Measurements from ENCODE around the gene NDST1. TPM values are rescaled to one million over a fixed set of nuclear protein-coding genes. Genes with fewer than 3 reads are reported as not detected.
A peak's percentile ranks its signal among the peaks of the same experiment; 100 is the strongest.

The NDST1 gene
- total RNA-seq, 1 donor from 2014 or later: 321 TPM

GRCh38 chr5:150587856-150588595, 80.1 kb downstream of the NDST1 start:
- H3K36me3 Mint-ChIP-seq (ENCODE audit: low read depth, unreplicated experiment): no peaks in the 10 kb centered on the region
- no peak for TF ChIP-seq EZH2 (IDR thresholded peaks at IDR 0.05; ENCODE audit: insufficient read depth, low read length)
- TF ChIP-seq, protein P1, sequence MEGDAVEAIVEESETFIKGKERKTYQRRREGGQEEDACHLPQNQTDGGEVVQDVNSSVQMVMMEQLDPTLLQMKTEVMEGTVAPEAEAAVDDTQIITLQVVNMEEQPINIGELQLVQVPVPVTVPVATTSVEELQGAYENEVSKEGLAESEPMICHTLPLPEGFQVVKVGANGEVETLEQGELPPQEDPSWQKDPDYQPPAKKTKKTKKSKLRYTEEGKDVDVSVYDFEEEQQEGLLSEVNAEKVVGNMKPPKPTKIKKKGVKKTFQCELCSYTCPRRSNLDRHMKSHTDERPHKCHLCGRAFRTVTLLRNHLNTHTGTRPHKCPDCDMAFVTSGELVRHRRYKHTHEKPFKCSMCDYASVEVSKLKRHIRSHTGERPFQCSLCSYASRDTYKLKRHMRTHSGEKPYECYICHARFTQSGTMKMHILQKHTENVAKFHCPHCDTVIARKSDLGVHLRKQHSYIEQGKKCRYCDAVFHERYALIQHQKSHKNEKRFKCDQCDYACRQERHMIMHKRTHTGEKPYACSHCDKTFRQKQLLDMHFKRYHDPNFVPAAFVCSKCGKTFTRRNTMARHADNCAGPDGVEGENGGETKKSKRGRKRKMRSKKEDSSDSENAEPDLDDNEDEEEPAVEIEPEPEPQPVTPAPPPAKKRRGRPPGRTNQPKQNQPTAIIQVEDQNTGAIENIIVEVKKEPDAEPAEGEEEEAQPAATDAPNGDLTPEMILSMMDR (IDR thresholded peaks at IDR 0.05; ENCODE audit: insufficient read depth, low read depth, low read length): no peak
- Histone ChIP-seq H3K4me3 (ENCODE audit: insufficient read depth, low read depth, low read length) (no peak overlapping the region), H3K9me3 (ENCODE audit: insufficient read depth, low read depth, low read length) (no peaks in the 10 kb centered on the region), H2AFZ (ENCODE audit: low read depth, low read length) (no peak overlapping the region), H3K27me3 (ENCODE audit: insufficient read depth, low read length) (no peaks in the 10 kb centered on the region), H3K27ac (ENCODE audit: low read depth, low read length) (no peak overlapping the region), H3K4me2 (ENCODE audit: low read length) (no peak overlapping the region), H3K4me1 (ENCODE audit: insufficient read depth, low read length) (peaks cover 28% of the 10 kb centered on the region), H3K36me3 (ENCODE audit: insufficient read depth, low read length) (no peaks in the 10 kb centered on the region), H3K79me2 (ENCODE audit: insufficient read depth, low read length) (no peaks in the 10 kb centered on the region), H3K9ac (ENCODE audit: low read length) (no peak overlapping the region), H4K20me1 (ENCODE audit: insufficient read depth, low read length) (no peaks in the 10 kb centered on the region)
- peaks cover 14% of the 10 kb centered on the region for H3K4me1 Mint-ChIP-seq (ENCODE audit: low read depth, unreplicated experiment)
- H3K4me3 Mint-ChIP-seq (ENCODE audit: unreplicated experiment): no peak overlapping the region
- H3K27me3 Mint-ChIP-seq (ENCODE audit: low read depth, unreplicated experiment): peaks cover 18% of the 10 kb centered on the region
- no peak overlapping the region for H3K27ac Mint-ChIP-seq (ENCODE audit: unreplicated experiment)
- DNase-seq (ENCODE audit: low read depth): no peak
- H3K9me3 Mint-ChIP-seq (ENCODE audit: unreplicated experiment): peaks cover 2% of the 10 kb centered on the region
- no peak for FAIRE-seq

DNA sequence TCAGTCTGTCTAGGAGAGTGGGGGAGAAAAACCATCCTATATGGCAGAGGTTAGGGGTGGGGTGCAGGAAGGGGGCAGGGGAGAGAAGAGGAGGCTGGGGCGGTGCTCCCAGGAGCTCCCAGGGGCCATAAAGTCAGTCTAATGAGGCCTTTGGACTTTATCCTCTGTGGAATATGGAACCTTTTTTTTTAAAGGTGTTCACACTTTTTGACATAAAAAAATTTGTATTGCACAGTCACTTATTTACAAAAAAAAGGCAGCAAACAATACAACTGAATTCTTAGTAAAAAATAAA, 80.6 kb downstream of the NDST1 start:
- Histone ChIP-seq H3K4me3 (ENCODE audit: insufficient read depth, low read depth, low read length) (no peak overlapping the region), H3K36me3 (ENCODE audit: insufficient read depth, low read length) (no peaks in the 10 kb centered on the region), H3K79me2 (ENCODE audit: insufficient read depth, low read length) (no peaks in the 10 kb centered on the region), H3K4me2 (ENCODE audit: low read length) (no peak overlapping the region), H3K4me1 (ENCODE audit: insufficient read depth, low read length) (peaks cover 28% of the 10 kb centered on the region), H3K27me3 (ENCODE audit: insufficient read depth, low read length) (no peaks in the 10 kb centered on the region), H3K27ac (ENCODE audit: low read depth, low read length) (no peak overlapping the region), H2AFZ (ENCODE audit: low read depth, low read length) (no peak overlapping the region), H3K9me3 (ENCODE audit: insufficient read depth, low read depth, low read length) (no peaks in the 10 kb centered on the region), H4K20me1 (ENCODE audit: insufficient read depth, low read length) (no peaks in the 10 kb centered on the region), H3K9ac (ENCODE audit: low read length) (no peak overlapping the region)
- H3K4me3 Mint-ChIP-seq (ENCODE audit: unreplicated experiment): no peak overlapping the region
- H3K36me3 Mint-ChIP-seq (ENCODE audit: low read depth, unreplicated experiment): no peaks in the 10 kb centered on the region
- FAIRE-seq (no peak), DNase-seq (ENCODE audit: low read depth) (no peak)
- TF ChIP-seq, protein P1 (IDR thresholded peaks at IDR 0.05; ENCODE audit: insufficient read depth, low read depth, low read length): no peak
- no peak for TF ChIP-seq EZH2 (IDR thresholded peaks at IDR 0.05; ENCODE audit: insufficient read depth, low read length)
- H3K27me3 Mint-ChIP-seq (ENCODE audit: low read depth, unreplicated experiment): peaks cover 17% of the 10 kb centered on the region
- peaks cover under 1% of the 10 kb centered on the region for H3K9me3 Mint-ChIP-seq (ENCODE audit: unreplicated experiment)
- no peak overlapping the region for H3K27ac Mint-ChIP-seq (ENCODE audit: unreplicated experiment)
- peaks cover 14% of the 10 kb centered on the region for H3K4me1 Mint-ChIP-seq (ENCODE audit: low read depth, unreplicated experiment)

DNA sequence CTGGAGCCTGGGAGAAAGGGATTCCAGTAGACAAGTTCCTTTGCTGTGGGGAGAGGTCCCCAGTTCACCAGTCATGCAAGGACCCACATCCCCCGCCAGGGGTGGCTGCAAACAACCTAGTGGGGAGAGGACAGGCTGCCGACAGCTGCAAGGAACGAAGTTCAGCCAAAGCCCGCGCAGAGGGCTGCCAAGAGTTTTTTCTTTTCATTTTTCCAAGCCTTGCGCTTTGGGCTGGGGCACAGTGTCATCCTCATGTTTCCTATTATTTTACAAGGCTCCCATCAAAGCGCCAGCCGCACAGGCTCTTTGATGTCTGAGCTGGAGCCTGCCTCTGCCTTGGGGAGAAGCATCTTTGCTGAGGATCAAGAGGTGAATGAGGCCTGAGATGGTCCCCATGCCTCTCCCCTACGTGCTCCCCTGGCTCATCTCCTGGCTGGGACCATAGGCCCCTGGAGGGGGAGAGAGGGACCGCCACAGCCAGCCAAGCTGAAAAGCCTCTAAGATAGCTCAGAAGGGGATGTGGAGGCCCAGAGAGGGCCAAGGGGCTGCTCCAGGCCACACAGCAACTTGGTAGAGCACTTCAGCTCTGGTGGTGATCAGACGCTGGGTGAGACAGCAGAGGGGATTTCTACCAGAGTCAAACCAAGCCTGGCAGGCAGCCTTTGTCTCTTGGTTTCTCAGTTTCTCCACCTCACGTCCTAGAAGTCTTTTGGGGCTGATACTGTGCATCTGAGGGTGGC, 82.1 kb downstream of the NDST1 start:
- Mint-ChIP-seq H3K27ac (ENCODE audit: unreplicated experiment) (no peak overlapping the region), H3K9me3 (ENCODE audit: unreplicated experiment) (no peaks in the 10 kb centered on the region), H3K4me3 (ENCODE audit: unreplicated experiment) (no peak overlapping the region), H3K36me3 (ENCODE audit: low read depth, unreplicated experiment) (no peaks in the 10 kb centered on the region), H3K27me3 (ENCODE audit: low read depth, unreplicated experiment) (peaks cover 11% of the 10 kb centered on the region), H3K4me1 (ENCODE audit: low read depth, unreplicated experiment) (peaks cover 16% of the 10 kb centered on the region)
- no peaks in the 10 kb centered on the region for H4K20me1 ChIP-seq (ENCODE audit: insufficient read depth, low read length)
- H3K9me3 ChIP-seq (ENCODE audit: insufficient read depth, low read depth, low read length): no peaks in the 10 kb centered on the region
- peak overlapping the region; percentile 48 for H3K4me2 ChIP-seq (ENCODE audit: low read length)
- FAIRE-seq (no peak), DNase-seq (ENCODE audit: low read depth) (no peak)
- no peaks in the 10 kb centered on the region for H3K79me2 ChIP-seq (ENCODE audit: insufficient read depth, low read length)
- H3K4me1 ChIP-seq (ENCODE audit: insufficient read depth, low read length): peaks cover 32% of the 10 kb centered on the region
- no peaks in the 10 kb centered on the region for H3K27me3 ChIP-seq (ENCODE audit: insufficient read depth, low read length)
- no peaks in the 10 kb centered on the region for H3K36me3 ChIP-seq (ENCODE audit: insufficient read depth, low read length)
- peak overlapping the region; percentile 54 for H3K9ac ChIP-seq (ENCODE audit: low read length)
- no peak overlapping the region for H3K4me3 ChIP-seq (ENCODE audit: insufficient read depth, low read depth, low read length)
- peak overlapping the region; percentile 46 for H3K27ac ChIP-seq (ENCODE audit: low read depth, low read length)
- no peak for TF ChIP-seq EZH2 (IDR thresholded peaks at IDR 0.05; ENCODE audit: insufficient read depth, low read length)
- TF ChIP-seq, protein P1 (IDR thresholded peaks at IDR 0.05; ENCODE audit: insufficient read depth, low read depth, low read length): peak; percentile 31
- H2AFZ ChIP-seq (ENCODE audit: low read depth, low read length): peak overlapping the region; percentile 11

Data from astrocyte (in vitro differentiated cells and primary cell).